ENCODE measurements around the gene SPINT3.
"Not testable (repeated sequence)": the region's sequence is repeated elsewhere in the genome, so short reads cannot be mapped to it uniquely, and the experiment has no call there.

SPINT3 gene

DNA sequence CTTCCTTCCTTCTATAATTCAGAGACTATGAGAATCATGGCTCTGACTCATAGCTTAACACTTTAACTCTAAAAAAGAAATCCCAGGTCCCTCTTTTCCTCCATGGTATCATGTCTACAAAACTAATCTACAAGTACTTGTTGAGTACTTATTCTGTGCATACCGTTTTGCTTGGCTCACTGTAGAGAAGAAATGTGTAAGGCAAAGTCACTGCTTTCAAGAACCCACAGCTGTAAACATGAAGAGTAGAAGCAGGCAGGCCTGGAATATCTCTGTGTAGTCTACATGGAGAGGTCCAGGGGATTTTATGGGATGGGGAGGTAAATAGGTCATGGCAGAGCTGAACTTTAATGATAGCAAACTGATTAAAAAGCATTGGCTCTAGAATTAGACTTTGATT lies 13.8 kb downstream of the SPINT3 start:
- no peak for DNase-seq

DNA sequence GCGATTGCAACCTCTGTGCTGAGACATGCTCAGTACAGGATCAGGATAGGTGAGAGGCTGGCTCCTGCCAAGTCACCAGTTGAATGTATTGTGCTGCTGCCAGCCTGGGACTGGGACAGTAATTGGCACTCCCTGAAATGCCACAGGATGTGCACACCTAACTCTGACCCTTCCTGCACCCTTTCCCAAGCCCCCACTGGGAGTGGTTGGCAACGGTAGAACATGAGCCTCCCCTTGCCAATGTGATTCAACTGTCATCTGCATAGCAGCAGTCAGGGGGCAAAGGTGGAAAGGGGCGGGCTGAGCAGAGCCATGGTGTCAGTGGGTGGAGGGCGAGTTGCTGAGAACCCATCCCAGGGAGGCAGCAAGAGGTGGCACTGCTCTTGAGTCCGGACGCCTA lies 15.4 kb downstream of the SPINT3 start:
- no peak for DNase-seq

DNA sequence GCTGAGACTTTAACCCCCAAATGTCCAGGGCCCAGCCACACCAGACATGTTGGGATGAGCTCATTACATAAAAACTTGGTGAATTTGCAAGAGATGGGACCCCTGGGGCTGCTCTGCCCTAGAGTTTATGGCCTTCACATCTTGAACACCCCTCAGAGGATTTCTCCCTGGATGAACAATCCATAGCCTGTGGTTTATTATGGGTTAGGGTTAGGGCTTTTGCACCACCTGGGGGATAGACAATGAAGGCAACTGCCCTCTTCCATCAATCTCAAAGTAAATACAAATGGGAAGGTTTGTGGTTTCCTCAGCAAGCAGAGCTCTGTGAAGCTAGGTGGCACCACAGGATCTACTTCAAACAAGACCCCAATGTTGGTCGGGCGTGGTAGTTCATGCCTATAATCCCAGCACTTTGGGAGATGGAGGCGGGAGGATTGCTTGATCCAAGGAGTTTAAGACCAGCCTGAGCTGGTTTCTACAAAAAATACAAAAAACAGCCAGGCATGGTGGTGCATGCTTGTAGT lies 17.4 kb downstream of the SPINT3 start:
- no peak for DNase-seq

DNA sequence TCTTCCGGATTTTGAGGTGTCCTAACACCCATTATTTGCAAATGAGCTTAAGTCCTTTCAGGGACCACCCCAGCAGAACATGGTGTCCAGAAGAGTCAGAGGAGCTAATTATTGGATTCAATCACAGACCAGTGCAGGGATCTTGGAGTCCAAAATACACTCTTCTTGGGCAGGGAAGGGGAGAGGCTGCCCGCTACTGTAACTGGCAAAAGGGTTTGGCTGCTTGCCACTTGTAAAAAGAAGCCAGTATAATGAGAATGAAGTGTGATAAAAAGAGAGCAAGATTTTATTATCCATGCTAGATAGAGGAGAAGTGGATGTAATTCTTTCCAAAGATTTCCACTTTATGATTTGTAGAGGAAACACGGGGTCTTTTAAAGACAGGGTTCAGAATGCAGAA lies 19.3 kb downstream of the SPINT3 start:
- DNase-seq = no peak

DNA sequence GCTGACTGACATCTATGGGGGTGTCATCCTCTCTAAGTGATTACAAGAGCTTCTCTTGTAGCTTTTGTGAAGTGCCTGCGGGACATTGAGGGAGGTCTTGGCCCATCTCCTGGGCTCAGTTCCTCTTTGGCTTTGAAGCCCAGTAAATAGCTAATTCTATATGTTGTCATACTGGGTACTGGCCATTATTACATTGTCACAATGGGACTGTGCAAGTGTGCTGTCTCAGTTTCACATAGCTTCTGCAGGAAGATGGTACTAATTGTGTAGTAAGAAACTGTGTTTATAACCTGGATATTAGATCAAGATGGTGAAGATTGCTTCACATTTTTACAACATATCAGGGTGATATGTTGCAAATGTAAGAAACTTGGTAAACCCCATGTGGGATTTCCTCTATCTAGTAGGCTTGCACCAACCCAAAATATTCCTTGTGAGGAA lies 19.9 kb downstream of the SPINT3 start:
- DNase-seq = peak; percentile 83 to 96 (median 91)

DNA sequence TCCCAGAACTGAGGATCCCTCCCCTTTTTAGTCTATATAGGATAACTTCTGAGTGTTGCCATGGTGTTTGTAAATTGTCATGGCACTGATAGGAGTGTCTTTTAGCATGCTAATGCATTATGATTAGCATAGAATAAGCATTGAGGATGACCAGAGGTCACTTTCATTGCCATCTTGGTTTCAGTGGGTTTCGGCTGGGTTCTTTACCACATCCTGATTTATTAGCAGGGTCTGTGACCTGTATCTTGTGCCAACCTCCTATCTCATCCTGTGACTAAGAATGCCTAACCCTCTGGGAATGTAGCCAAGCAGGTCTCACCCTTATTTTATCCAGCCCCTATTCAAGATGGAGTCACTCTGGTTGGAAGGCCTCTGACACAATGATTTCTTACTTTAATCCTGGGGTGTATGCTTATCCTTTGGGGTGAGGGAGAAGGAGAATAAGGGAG lies 26.3 kb downstream of the SPINT3 start:
- no peak for DNase-seq

DNA sequence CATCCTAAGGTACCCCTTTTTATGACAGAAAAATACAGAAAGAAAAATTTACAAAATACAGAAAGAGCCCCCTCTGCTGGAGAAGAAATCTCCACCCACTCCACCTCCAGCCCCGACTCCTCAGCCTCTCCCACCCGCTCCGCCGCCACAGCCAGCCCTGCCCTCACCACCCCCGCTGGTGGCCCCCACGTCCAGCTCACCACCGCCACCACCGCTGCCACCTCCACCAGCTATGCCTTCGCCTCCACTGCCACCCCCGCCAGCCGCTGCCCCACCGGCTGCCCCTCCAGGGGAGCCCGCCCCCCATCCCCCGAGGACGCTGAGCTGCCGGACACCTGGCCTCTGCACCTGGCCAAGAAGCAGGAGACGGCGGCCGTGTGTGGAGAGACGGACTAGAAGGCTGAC lies 28.2 kb downstream of the SPINT3 start:
- DNase-seq = no peak

DNA sequence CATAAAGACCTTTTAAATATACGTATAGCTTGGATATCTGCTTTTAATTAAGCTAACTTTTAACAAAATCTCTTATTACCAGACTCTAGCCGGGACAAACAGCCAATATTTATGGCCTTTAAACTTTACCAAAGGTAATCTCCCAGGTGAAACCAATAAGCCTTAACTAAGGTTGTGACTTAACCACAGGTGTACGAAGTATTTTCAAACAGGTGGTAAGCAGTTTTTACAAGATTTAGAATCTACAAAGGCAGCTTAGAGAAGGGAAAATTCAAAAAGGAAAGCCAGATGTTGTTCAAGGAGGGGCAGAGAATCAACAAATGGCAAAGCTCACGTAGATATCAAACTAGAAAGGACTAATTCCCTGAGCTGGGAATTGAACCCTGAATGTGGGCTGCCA lies 30.0 kb downstream of the SPINT3 start:
- no peak for DNase-seq

DNA sequence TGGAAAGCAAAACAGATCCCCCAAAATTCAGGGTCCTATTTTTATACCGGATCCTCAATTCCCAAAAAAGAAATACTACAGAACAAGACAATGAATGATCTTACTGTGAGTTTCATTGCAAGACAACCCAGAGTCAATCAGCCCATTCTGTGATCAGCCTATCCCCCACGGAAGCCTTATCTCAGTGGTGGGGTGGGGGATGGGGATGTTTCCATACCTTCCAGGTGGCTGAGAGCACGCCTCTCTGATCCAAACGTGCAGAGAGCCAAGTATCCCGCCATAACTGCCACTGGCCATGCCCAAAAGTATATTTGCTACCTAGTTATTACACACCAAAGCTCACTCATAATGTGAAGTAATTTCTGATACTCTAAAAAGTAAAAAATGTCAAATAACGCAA lies 30.7 kb downstream of the SPINT3 start:
- DNase-seq = no peak

DNA sequence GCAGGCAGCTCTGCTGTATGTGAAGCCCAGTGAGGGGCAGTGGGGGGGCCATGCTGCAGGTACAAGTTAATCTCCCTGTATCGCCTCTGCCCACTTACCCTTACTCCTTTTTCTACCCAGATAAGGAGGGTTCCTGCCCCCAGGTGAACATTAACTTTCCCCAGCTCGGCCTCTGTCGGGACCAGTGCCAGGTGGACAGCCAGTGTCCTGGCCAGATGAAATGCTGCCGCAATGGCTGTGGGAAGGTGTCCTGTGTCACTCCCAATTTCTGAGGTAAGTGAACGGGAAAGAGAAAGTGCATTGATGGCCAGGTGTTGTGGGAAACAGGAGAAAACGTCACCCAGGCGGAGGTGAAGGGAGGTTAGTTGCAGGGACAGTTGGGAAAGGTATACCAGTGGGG lies 35.6 kb downstream of the SPINT3 start:
- DNase-seq = no peak

DNA sequence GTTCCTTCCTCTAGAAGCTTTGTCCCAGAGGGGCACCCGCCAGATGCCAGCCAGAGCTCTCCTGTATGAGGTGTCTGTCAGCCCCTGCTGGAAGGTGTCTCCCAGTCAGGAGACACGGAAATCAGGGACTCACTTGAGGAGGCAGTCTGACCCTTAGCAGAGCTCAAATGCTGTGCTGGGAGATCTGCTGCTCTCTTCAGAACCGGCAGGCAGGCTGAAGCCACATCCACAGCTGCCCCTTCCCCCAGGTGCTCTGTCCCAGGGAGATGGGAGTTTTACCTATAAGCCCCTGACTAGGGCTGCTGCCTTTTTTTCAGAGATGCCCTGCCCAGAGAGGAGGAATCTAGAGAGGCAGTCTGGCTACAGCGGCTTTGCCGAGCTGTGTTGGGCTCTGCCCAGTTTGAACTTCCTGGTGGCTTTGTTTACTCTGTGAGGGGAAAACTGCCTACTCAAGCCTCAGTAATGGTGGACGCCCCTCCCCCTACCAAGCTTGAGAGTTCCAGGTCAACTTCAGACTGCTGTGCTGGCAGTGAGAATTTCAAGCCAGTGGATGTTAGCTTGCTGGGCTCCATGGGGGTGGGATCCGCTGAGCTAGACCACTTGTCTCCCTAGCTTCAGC lies 37.8 kb downstream of the SPINT3 start:
- not testable (repeated sequence) for DNase-seq

DNA sequence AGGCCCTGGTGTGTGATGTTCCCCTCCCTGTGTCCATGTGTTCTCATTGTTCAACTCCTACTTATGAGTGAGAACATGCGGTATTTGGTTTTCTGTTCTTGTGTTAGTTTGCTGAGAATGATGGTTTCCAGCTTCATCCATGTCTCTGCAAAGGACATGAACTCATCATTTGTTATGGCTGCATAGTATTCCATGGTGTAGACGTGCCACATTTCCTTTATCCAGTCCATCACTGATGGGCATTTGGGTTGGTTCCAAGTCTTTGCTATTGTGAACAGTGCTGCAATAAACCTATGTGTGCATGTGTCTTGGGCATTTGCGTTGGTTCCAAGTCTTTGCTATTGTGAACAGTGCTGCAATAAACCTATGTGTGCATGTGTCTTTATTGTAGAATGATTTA lies 43.1 kb downstream of the SPINT3 start:
- DNase-seq = not testable (repeated sequence)

DNA sequence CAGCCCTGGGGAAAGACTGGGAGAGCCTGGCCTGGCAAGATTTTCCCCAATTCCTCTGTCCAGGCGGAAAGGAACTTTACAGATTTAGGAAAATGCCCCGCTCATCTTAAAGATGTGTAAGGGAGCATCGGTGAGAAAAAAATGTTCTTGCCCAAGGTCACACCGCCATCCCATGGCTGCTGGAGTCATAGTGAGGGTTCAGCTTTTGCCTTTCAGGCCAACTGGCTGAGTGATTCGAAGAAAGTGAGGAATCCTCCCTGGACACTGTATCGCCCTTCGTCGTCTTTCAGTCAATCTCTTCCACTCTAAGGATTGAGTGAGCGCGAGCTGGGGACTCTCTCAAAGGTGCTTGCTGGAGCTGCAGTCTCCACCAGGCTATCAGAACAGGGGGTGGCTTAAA lies 44.5 kb downstream of the SPINT3 start:
- DNase-seq = no peak

DNA sequence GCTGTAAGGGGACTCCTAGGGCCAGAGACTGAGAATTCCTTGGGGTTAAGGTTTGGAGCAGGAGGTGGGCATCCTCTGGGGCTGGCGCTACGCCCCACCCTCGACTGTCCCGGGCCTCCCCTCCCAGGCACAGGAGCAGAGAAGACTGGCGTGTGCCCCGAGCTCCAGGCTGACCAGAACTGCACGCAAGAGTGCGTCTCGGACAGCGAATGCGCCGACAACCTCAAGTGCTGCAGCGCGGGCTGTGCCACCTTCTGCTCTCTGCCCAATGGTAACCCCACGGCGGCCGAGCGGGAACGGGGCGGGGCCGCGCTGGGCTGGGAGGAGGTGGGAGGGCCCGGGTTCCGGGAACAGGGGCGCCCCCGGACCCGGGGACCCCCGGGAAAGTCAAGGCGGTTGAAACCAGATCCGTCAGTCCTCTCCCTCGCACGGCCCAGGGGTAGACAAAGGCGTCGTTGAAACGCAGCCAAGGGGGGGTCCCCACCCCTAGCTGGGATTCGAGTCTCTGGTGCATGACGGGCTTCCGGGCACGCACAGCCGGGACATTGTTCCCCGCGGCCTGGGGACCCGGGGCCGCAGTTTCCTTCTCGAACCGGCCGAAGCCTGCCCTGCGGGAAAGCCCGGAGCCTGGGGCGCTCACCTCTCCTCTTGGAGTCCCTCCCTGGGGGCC lies 45.0 kb downstream of the SPINT3 start:
- peak; percentile 58 to 85 (median 80) for DNase-seq

DNA sequence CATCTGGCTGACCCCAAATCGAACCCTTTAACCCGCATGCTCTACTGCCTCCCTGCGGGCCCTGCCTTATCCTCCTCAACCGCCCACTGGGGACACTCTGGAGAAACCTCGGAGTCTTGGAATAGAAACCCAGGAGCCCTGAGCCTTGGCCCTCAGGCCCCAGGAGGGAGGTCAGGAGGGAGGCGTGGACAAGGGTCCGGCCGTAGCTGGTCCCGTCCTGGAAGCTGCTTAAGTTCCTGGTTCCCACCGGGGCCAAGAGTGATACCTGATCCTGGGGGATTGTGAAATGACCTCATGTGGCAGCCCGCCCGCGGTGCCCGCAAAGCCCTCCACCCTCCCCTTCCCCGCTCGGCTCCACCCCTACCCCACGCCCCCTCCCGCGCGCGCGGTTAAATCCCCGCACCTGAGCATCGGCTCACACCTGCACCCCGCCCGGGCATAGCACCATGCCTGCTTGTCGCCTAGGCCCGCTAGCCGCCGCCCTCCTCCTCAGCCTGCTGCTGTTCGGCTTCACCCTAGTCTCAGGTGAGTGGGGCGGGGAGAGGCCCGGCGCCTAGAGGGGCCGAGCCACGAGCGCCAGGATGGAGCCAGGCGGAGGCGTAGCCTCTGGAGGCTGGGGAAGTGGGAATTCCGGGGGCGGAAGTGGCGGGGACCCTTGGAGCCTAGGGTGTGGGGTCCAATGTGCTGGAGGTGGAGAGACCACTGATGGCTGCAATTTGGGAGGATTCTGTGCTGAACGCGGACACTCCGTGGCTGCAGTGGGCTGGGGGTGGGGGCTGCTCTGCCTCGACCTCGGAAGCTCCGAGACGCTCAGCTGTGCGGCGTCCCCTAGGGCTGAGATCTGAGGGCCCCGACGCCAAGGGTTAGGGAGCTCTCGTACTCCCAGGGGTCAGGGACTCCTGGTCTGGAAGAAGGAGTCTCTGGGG lies 45.8 kb downstream of the SPINT3 start, which contains the start of gene WFDC2:
Gene WFDC2 (plus strand): TSS at position 418 of the 926 bp plus-strand sequence. CDS start 29 bp downstream, at position 447.
- DNase-seq = no peak

DNA sequence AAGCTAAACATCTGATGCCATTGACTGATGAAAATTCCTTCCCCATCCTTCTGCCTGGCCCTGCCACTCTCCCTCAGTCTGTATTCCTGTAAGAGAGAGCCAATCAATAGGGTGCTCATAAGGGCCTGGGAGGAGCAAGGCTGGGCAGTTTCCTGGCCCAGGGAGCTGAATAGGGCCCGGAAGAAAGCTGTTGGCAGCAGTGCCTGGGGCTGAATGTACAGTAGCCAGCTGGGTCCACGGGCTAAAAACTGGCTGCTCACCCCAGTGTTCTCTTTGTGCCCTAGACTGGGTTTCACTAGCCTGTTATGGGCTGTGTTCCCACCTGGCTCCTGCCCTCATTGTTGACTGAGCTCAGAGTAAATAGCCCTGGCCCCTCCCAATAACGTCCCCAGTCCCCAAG lies 47.6 kb downstream of the SPINT3 start:
- DNase-seq = no peak

DNA sequence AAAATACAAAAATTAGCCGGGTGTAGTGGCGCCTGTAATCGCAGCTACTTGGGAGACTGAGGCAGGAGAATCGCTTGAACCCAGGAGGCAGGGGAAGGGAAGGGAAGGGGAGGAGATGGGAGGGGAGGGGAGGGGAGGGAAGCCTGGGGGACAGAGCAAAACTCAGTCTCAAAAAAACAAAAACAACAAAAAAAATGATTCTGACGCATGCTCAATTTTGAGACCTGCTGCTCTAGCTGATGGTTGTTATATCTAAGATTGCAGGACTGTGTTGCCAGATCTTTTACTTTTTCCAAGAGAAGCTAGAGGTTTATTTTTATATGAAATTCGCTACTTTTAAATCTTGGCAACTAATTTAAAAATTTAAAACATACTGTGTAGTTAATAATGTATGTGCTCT lies 48.2 kb downstream of the SPINT3 start:
- no peak for DNase-seq

DNA sequence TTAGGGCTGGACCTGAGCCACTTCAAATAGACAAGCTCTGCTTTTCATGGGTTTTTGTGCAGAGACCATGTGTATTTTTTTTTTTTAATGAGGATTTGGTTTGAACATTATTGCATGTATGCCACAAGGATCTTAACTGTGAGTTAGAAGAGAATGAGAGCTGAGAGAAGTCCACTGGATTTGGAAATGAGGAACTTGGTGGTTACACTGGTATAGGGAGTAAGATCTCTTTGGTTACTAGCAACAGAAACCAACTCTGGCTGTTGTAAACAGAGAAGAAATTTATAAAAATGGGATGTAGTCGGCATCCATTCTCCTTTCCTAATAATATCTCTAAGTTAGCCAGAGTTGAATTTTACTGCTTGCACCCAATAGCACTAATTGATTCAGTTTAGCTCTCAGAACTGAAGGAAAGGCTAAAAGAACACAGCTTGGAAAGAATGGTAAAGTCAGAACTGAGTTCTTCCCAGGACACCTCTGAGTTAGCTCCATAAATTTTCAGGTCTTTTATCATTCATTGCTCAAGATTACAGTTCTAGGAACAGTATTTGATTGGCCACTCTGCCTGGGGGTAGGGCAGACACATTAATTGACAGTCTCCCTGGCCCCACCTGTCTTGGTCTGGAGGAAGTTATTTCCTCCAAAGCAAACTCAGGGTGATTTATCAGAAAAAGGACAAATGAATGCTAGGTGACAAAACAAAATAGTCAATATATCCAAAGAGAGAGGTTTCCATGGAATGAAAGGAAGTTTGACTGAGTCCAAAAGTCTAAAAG lies 49.7 kb downstream of the SPINT3 start:
- DNase-seq = peak; percentile 33 to 46 (median 41)

DNA sequence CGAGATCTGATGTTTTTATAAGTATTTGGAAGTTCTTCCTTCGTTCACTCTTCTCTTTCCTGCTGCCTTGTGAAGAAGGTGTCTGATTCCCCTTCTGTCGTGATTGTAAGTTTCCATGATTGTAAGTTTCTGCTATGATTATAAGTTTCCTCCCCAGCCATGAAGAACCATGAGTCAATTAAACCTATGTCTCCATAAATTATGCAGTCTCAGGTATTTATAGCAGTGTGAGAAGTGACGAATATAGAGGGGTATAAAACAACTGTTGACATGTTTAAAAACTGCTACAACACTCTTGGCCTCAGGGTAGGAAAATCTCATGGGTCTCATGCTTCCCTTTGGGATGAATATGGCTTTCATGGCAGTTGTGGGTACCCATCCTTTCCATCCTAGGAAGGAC lies 51.7 kb downstream of the SPINT3 start:
- DNase-seq = no peak

DNA sequence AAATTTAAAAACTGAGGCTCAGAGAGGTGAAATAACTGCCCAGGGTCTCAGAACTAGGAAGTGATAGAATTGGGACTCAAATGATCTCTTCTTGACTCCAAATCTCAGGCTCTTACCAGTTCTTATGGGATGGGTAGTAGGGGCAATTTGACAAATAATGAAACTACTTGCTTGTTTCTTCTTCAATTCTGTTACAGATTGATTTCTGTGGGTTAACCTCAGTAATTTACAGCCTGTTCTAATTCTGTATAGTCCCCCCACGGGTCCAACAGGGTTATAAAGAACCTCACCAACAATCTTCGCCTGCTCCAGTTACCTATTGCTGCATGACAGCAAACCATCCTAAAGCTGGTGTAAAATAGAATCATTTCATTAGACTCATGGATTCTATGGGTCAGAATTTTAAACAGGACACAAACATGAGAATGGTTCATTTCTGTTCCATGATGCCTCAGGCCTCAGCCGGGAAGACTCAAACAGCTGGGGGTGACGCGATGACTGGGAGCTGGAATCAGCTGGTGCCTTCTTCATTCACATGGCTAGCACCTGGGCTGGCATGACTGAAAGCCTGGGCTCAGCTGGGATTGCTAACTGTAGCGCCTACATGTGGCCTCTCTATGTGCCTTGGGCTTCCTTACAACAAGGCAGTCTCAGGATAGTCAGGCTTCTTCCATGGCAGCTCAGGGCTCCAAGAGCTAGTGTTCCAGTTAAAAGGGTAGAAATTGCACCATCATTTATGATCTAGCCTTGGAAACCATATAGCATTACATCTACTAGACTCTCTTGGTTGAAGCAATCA lies 52.5 kb downstream of the SPINT3 start:
- DNase-seq = no peak

Data from suppressor macrophage treated with lipopolysaccharide for 1 hour (primary cell).